Activated CD4-positive, CD25-positive, alpha-beta regulatory T cell treated with anti-CD3 and anti-CD28 coated beads, Interleukin-2, amount 50 U/mL, for 16 hours (primary cell): Measurements from ENCODE around the gene CRADD.

Experiments
- DNase-seq: peaks from one replicate; pipeline ENCODE4 v3.0.0-alpha.2; 2020; ENCODE audit warnings: low read depth, low spot score

Gene CRADD

DNA sequence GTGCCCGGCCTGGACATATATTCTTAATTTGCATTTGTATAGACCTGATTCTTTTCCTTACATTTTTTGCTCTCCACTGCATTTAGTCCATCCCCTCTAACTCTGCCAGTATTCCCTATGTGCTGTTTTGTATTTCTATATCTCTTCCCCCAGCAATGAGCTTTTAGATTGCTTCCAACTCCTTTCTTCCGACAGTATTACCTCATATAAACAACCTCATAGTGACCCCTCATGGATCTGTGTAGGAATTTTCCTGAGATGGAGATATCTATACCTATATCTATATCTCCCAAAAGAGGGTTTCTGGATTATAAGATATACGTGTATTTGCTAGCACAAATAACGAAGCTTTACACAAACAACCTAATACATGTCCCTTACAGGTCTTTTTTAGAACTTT, 161.9 kb downstream of the CRADD start:
- no peak for DNase-seq

DNA sequence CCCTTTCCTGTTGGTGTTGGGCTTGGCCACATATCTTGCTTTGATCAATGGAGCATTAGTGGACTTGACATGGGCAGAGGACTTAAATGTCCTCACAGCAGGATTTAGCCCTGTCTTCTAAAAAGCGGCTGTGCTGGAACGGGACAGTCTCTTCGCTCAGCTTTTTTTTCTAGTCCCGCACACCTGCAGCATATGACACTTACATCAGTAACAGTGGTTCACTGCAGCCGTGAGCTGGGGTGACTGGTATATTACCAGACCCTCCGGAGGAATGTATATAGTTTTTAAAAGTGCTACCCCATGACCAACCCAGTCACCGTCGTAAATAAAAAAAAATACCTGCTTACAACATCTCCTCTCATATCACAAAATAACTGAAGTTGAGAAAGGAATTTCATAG, 164.5 kb downstream of the CRADD start:
- DNase-seq = no peak

GRCh38 chr12:93844164-93844784, 167.1 kb downstream of the CRADD start:
- no peak for DNase-seq

- no peak for DNase-seq
These were observed 169.9 kb downstream of the CRADD start for GRCh38 chr12:93846936-93847516.

- no peak for DNase-seq
These were observed 170.6 kb downstream of the CRADD start for GRCh38 chr12:93847517-93848474.

GRCh38 chr12:93848523-93849101, 171.4 kb downstream of the CRADD start:
- DNase-seq = no peak

DNA sequence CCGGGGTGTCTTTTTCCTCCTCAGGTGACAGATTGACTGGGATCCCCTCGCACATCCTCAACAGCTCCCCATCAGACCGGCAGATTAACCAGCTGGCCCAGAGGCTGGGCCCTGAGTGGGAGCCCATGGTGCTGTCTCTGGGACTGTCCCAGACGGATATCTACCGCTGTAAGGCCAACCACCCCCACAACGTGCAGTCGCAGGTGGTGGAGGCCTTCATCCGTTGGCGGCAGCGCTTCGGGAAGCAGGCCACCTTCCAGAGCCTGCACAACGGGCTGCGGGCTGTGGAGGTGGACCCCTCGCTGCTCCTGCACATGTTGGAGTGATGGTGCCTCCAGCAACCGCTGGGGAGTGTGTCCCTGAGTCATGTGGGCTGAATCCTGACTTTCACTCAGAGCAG, 172.8 kb downstream of the CRADD start:
- no peak for DNase-seq

GRCh38 chr12:93850481-93851256, 173.5 kb downstream of the CRADD start:
- no peak for DNase-seq

- DNase-seq = no peak
These were observed 174.1 kb downstream of the CRADD start for GRCh38 chr12:93851257-93851671.

DNA sequence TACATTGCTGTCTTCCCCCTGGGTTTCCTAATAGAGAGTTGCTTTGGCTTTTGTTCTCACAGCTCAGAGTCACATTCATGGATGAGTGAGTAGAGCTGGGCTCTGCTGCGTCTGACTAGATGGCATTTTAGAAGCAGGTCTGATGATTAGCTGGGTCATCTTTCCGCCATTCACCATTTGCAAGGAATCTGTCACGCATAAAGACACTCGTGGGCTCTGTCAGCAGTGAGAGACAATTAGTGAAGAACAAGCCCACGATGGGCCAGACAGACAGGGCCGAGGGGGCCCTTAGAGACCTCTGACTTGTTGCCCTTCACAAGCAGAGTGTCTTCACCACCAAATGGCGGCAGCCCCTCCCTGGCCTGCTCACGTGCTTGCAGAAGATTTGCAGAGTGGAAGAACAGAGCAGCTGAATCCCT, 175.0 kb downstream of the CRADD start:
- no peak for DNase-seq

GRCh38 chr12:93853698-93854478, 176.7 kb downstream of the CRADD start:
- DNase-seq = no peak

GRCh38 chr12:93855261-93855660, 178.1 kb downstream of the CRADD start:
- no peak for DNase-seq

DNA sequence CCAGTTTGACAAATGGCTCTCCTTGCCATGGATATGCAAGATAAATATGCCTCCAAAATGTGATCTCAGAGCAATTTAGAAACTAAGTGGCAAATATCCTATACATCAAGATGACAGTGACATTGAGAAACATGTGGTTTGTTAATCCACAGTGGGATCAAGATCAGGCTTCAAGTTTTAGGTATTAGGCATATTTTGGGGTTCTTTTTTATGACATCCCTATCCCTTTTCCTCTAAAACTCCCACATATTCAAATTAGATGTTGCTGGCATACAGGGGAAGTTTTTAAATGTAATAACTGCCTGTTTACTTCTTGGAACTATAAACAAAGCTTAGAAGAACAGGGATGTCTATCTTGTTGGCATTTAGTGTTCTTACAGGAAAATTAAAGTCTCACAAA, 179.4 kb downstream of the CRADD start:
- DNase-seq = no peak

DNA sequence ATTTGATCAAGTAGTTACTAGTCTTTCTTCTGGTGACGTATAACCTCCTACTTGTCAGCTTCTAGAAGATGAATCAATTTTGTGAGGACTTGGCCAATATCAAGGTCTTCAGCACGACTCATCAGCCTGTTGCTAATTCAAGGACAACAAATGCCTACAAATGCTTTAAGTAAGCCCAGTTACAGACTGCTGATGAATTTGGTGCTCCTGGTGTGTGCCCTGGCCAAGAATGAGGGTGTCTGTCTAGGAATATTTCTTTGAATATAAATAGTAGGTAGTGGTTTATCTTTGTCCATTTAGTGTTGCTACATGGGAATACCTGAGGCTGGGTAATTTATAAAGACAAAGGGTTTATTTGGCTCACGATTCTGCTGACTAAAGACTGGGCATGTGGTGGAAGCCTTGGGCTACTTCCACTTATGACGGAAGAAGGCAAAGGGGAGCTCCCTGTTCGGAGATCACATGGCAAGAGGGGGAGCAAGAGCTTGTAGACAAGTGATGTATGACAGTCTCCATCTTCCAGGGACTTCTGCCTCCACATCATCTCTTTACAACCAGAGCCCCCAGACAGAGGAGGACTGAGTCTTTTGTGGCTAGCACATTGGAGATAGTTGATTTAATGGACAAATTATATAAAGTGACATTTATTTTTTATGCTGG, 180.2 kb downstream of the CRADD start:
- no peak for DNase-seq

DNA sequence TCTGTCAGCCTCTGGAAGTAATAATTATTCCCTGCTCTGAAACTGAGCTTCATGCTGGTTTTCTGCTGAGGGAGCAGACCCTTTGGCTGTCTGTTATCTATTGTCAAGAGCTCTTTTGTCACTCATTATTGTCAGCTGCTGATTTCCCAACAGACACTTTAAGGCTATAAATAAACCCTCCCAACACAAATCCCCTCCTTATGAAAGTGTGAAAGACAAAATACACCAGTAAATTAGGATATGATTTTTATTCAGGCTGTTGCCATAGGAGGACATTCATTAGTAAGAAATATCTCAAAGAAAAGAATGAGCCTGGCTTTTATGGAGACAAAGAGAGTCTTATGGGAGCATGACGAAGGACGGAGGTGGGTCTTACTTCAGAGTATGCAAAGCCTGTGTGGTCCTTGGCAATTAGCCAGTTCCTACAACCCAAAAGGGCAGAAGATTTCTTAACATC, 180.8 kb downstream of the CRADD start:
- no peak for DNase-seq

- no peak for DNase-seq
These were observed 183.6 kb downstream of the CRADD start for GRCh38 chr12:93860668-93861373.

- no peak for DNase-seq
These were observed 185.2 kb downstream of the CRADD start for GRCh38 chr12:93862424-93862823.

GRCh38 chr12:93865751-93866150, 188.6 kb downstream of the CRADD start:
- DNase-seq = no peak

GRCh38 chr12:93868771-93869170, 191.6 kb downstream of the CRADD start:
- DNase-seq = no peak
